Stomach (tissue), 4 donors: ENCODE measurements around the gene LVRN.

Experiments used
- CTCF ChIP-seq, 7 experiments: fragments of 450-650 bp in 4 of 7; fragments of 200-600 bp in 3 of 7; sonication (generic) in 3 of 7; IDR thresholded peaks; one replicate each; pipeline ENCODE4 v1.5.1; 2016 to 2019; ENCODE audit warnings: antibody characterized with exemption in 7 of 7, control low read depth in 2 of 7, mild to moderate bottlenecking in 1 of 7
- POLR2A ChIP-seq, 4 donors: fragments of 450-650 bp; IDR thresholded peaks; one replicate each; pipeline ENCODE4 v1.6.1; 2016; ENCODE audit warnings: antibody characterized with exemption in 4 of 4, control low read depth in 2 of 4, mild to moderate bottlenecking in 1 of 4, moderate library complexity in 1 of 4
- POLR2AphosphoS5 ChIP-seq, 3 donors: sonication (generic); formaldehyde crosslinking; IDR thresholded peaks; one replicate each; pipeline ENCODE4 v1.6.1; 2016; ENCODE audit warnings: antibody characterized with exemption in 3 of 3

GRCh38 chr5:115995351-115995750 lies 33.1 kb downstream of the LVRN start:
- TF ChIP-seq POLR2A (IDR thresholded peaks at IDR 0.05) (no peak), POLR2AphosphoS5 (IDR thresholded peaks at IDR 0.05) (no peak), CTCF (IDR thresholded peaks at IDR 0.05) (no peak)
